ENCODE data around the gene SORCS1. TPM values are rescaled to one million over a fixed set of nuclear protein-coding genes. Genes with fewer than 3 reads are reported as not detected.

Gene SORCS1
- total RNA-seq, 1 experiment from 2014 or later: not detected

- no peak overlapping the region for H2AFZ ChIP-seq (ENCODE audit: low read depth, low read length, poor library complexity, severe bottlenecking)
- no peaks in the 10 kb centered on the region for H4K20me1 ChIP-seq (ENCODE audit: insufficient read depth)
- no peaks in the 10 kb centered on the region for H3K4me1 ChIP-seq (ENCODE audit: control insufficient read depth in 1 of 2, insufficient read depth in 2 of 2, low read length in 2 of 2)
- RAD21 ChIA-PET (ENCODE audit: low non-redundant PET in 1 of 2, low total read pairs in 2 of 2, uncharacterized antibody in 2 of 2, unreplicated experiment in 2 of 2): no interaction called here
- ATAC-seq (no peak), DNase-seq (ENCODE audit: low read depth, low spot score) (no peak)
- no TSS peak for BruUV-seq (replicated peaks)
- H3K27me3 ChIP-seq (ENCODE audit: insufficient read depth, low read length): no peaks in the 10 kb centered on the region
- H3K4me3 ChIP-seq (replicated peaks in 1 of 2; ENCODE audit: low read depth in 1 of 2, low read length in 2 of 2): no peak overlapping the region
- no peak overlapping the region for H3K9ac ChIP-seq (ENCODE audit: low read length)
- H3K9me2 ChIP-seq (ENCODE audit: insufficient read depth): no peaks in the 10 kb centered on the region
- intact Hi-C loops (cut with micrococcal nuclease): no loop called here
- peaks cover 26 to 43% of the 10 kb centered on the region in 2 experiments; a peak in 3 of 4 replicates for H3K9me3 ChIP-seq (ENCODE audit: control insufficient read depth in 1 of 2, insufficient read depth in 1 of 2, low read depth in 1 of 2, low read length in 2 of 2)
- POLR2A ChIA-PET: no interaction called here
- no peaks in the 10 kb centered on the region for H3K79me2 ChIP-seq (ENCODE audit: insufficient read depth, low read length)
- no peak overlapping the region for H3K27ac ChIP-seq (ENCODE audit: low read depth, low read length)
- no peak overlapping the region for H3K4me2 ChIP-seq (ENCODE audit: low read length)
- no peaks in the 10 kb centered on the region for H3K36me3 ChIP-seq (ENCODE audit: control insufficient read depth in 1 of 2, insufficient read depth in 2 of 2, low read length in 2 of 2)
- CTCF ChIA-PET: no interaction called here
- TF ChIP-seq CEBPB (IDR thresholded peaks at IDR 0.05; ENCODE audit: low read depth) (no peak), SP1 (IDR thresholded peaks at IDR 0.05; ENCODE audit: low read depth) (no peak), CTCF (IDR thresholded peaks at IDR 0.05 in 2 of 3, conservative IDR thresholded peaks at IDR 0.05 in 1 of 3; ENCODE audit: borderline replicate concordance in 1 of 3, insufficient read depth in 1 of 3, low read depth in 2 of 3, low read length in 2 of 3) (no peak), EGR1 (IDR thresholded peaks at IDR 0.05; ENCODE audit: low read depth) (no peak), JUND (IDR thresholded peaks at IDR 0.05) (no peak), YY1 (IDR thresholded peaks at IDR 0.05; ENCODE audit: extremely low read depth, insufficient replicate concordance, low read depth, low read length) (no peak), ZNF274 (IDR thresholded peaks at IDR 0.05; ENCODE audit: low read depth, low read length) (no peak), ELF1 (IDR thresholded peaks at IDR 0.05; ENCODE audit: borderline replicate concordance, low read depth) (no peak)
Observed at GRCh38 chr10:106537866-106538265, 626.6 kb downstream of the SORCS1 start.

GRCh38 chr10:106535304-106535953, 629.1 kb downstream of the SORCS1 start:
- Histone ChIP-seq H3K9me3 (ENCODE audit: control insufficient read depth in 1 of 2, insufficient read depth in 1 of 2, low read depth in 1 of 2, low read length in 2 of 2) (peaks cover 17 to 34% of the 10 kb centered on the region in 2 experiments; a peak in 3 of 4 replicates), H3K9ac (ENCODE audit: low read length) (no peak overlapping the region), H4K20me1 (ENCODE audit: insufficient read depth) (no peaks in the 10 kb centered on the region), H2AFZ (ENCODE audit: low read depth, low read length, poor library complexity, severe bottlenecking) (no peak overlapping the region), H3K79me2 (ENCODE audit: insufficient read depth, low read length) (no peaks in the 10 kb centered on the region), H3K4me3 (replicated peaks in 1 of 2; ENCODE audit: low read depth in 1 of 2, low read length in 2 of 2) (no peak overlapping the region), H3K27ac (ENCODE audit: low read depth, low read length) (no peak overlapping the region), H3K36me3 (ENCODE audit: control insufficient read depth in 1 of 2, insufficient read depth in 2 of 2, low read length in 2 of 2) (no peaks in the 10 kb centered on the region), H3K4me2 (ENCODE audit: low read length) (no peak overlapping the region), H3K4me1 (ENCODE audit: control insufficient read depth in 1 of 2, insufficient read depth in 2 of 2, low read length in 2 of 2) (no peaks in the 10 kb centered on the region), H3K9me2 (ENCODE audit: insufficient read depth) (no peaks in the 10 kb centered on the region), H3K27me3 (ENCODE audit: insufficient read depth, low read length) (no peaks in the 10 kb centered on the region)
- DNase-seq (ENCODE audit: low read depth, low spot score) (no peak), ATAC-seq (no peak)
- ChIA-PET RAD21 (ENCODE audit: low non-redundant PET in 1 of 2, low total read pairs in 2 of 2, uncharacterized antibody in 2 of 2, unreplicated experiment in 2 of 2) (no interaction called here), CTCF (no interaction called here), POLR2A (no interaction called here)
- BruUV-seq (replicated peaks): no TSS peak
- TF ChIP-seq REST (IDR thresholded peaks at IDR 0.05; ENCODE audit: low read depth) (no peak), FOSL1 (IDR thresholded peaks at IDR 0.05; ENCODE audit: low read depth) (no peak)
- intact Hi-C loops (cut with micrococcal nuclease): no loop called here

All from HCT116 (cell line).